Effector memory CD4-positive, alpha-beta T cell (primary cell): ENCODE results near the gene GJA3.

ENCODE experiments used
- DNase-seq, 3 donors: peaks; one replicate each; pipeline ENCODE4 v3.0.0-alpha.2; 2020
- H3K27ac ChIP-seq: 2 replicates; pipeline ENCODE4 v1.7.0; 2013; ENCODE audit warnings: mild to moderate bottlenecking, low read length, moderate library complexity; ENCODE audit not compliant: insufficient read depth, poor library complexity, severe bottlenecking
- H3K27me3 ChIP-seq: replicated peaks from 2 replicates; pipeline ENCODE4 v1.7.0; 2013; ENCODE audit warnings: mild to moderate bottlenecking, low read length; ENCODE audit not compliant: insufficient read depth, control insufficient read depth, poor library complexity, severe bottlenecking
- H3K36me3 ChIP-seq: 2 replicates; pipeline ENCODE4 v1.7.0; 2013; ENCODE audit warnings: mild to moderate bottlenecking, low read length, moderate library complexity; ENCODE audit not compliant: control insufficient read depth, insufficient read depth
- H3K4me1 ChIP-seq: 2 replicates; pipeline ENCODE4 v1.7.0; 2013; ENCODE audit warnings: low read length, mild to moderate bottlenecking; ENCODE audit not compliant: control insufficient read depth, insufficient read depth, poor library complexity, severe bottlenecking
- H3K4me3 ChIP-seq: 2 replicates; pipeline ENCODE4 v1.7.0; 2013; ENCODE audit warnings: low read length, low read depth, mild to moderate bottlenecking; ENCODE audit not compliant: insufficient read depth, poor library complexity, severe bottlenecking
- H3K9me3 ChIP-seq: 2 replicates; pipeline ENCODE4 v1.7.0; 2013; ENCODE audit warnings: mild to moderate bottlenecking, low read length, moderate library complexity; ENCODE audit not compliant: control insufficient read depth

The GJA3 gene

GRCh38 chr13:20119960-20120359 is 40.9 kb downstream of the GJA3 start:
- no peak for DNase-seq
- Histone ChIP-seq H3K4me3 (peak overlapping the region; percentile 22), H3K27ac (peak overlapping the region; percentile 53), H3K36me3 (no peaks in the 10 kb centered on the region), H3K9me3 (no peaks in the 10 kb centered on the region), H3K27me3 (no peaks in the 10 kb centered on the region), H3K4me1 (peaks cover 5% of the 10 kb centered on the region)

GRCh38 chr13:20118268-20119140 is 42.3 kb downstream of the GJA3 start:
- Histone ChIP-seq H3K4me1 (peaks cover 5% of the 10 kb centered on the region), H3K27ac (peak overlapping the region; percentile 53), H3K36me3 (no peaks in the 10 kb centered on the region), H3K4me3 (peak overlapping the region; percentile 76), H3K9me3 (no peaks in the 10 kb centered on the region), H3K27me3 (no peaks in the 10 kb centered on the region)
- peak in 1 of 3 donors; percentile 34 for DNase-seq

GRCh38 chr13:20116213-20116612 is 44.6 kb downstream of the GJA3 start:
- no peak for DNase-seq
- no peaks in the 10 kb centered on the region for H3K36me3 ChIP-seq
- H3K27me3 ChIP-seq: no peaks in the 10 kb centered on the region
- no peak overlapping the region for H3K27ac ChIP-seq
- no peak overlapping the region for H3K4me3 ChIP-seq
- no peaks in the 10 kb centered on the region for H3K9me3 ChIP-seq
- H3K4me1 ChIP-seq: peaks cover 5% of the 10 kb centered on the region

- no peaks in the 10 kb centered on the region for H3K36me3 ChIP-seq
- no peaks in the 10 kb centered on the region for H3K9me3 ChIP-seq
- no peak for DNase-seq
- no peaks in the 10 kb centered on the region for H3K4me1 ChIP-seq
- H3K4me3 ChIP-seq: no peak overlapping the region
- no peak overlapping the region for H3K27ac ChIP-seq
- H3K27me3 ChIP-seq: no peaks in the 10 kb centered on the region
Measured at GRCh38 chr13:20114066-20114610, 46.7 kb downstream of the GJA3 start.

DNA sequence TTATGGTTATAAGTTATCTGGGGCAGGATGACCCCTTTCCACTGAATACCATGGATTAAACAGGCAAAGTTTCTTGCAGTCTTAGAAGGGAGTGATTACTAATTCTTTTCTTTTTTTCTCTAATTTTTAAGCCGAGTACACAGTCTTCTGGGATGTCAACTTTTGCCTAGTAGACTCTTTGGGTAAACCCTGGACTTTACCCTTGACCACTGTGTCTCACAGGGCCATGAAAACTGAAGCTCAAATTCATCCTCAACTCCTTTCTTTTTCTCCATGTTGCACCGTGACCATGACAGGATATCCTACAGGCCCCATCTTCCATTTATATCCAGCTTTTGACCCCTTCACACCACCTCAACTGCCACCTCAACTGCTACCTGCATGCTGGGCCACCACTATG is 51.8 kb downstream of the GJA3 start:
- Histone ChIP-seq H3K27me3 (no peaks in the 10 kb centered on the region), H3K36me3 (no peaks in the 10 kb centered on the region), H3K4me1 (no peaks in the 10 kb centered on the region), H3K4me3 (no peak overlapping the region), H3K27ac (no peak overlapping the region), H3K9me3 (no peaks in the 10 kb centered on the region)
- DNase-seq: no peak

- H3K27me3 ChIP-seq: no peaks in the 10 kb centered on the region
Measured at GRCh38 chr13:20106742-20107141, 54.1 kb downstream of the GJA3 start.

DNA sequence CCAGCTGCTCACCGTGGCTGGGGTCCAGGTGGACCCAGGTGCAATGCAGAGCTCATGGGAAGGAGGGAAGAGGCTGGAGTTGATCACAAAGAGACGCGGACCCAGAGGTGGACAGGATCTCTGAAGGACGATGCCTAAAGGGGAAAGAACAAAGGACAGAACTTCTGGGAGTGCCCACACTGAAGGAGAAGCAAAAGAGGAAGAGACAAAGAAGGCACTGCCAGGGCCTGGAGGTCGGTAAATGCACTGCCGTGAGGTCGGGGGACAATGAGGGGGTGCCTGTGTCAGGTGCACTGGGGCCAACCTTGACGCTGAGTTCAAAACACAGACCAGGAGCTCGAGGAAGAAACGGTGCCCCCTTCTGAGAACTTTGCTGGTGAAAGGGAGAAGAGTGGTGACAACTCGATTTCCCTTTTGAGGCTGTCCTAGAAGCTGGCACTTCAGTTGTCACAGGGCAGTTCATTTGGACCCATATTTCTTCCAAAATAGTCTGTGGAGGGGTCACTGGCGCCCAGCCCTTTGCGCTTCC is 55.6 kb downstream of the GJA3 start:
- Histone ChIP-seq H3K27me3 (no peaks in the 10 kb centered on the region), H3K4me1 (no peaks in the 10 kb centered on the region)

More at GRCh38 chr13:20106742-20107141, 54.1 kb downstream of the GJA3 start:
- H3K4me1 ChIP-seq: no peaks in the 10 kb centered on the region
- no peaks in the 10 kb centered on the region for H3K36me3 ChIP-seq
- no peak overlapping the region for H3K27ac ChIP-seq
- no peaks in the 10 kb centered on the region for H3K9me3 ChIP-seq
- no peak overlapping the region for H3K4me3 ChIP-seq
- no peak for DNase-seq

DNA sequence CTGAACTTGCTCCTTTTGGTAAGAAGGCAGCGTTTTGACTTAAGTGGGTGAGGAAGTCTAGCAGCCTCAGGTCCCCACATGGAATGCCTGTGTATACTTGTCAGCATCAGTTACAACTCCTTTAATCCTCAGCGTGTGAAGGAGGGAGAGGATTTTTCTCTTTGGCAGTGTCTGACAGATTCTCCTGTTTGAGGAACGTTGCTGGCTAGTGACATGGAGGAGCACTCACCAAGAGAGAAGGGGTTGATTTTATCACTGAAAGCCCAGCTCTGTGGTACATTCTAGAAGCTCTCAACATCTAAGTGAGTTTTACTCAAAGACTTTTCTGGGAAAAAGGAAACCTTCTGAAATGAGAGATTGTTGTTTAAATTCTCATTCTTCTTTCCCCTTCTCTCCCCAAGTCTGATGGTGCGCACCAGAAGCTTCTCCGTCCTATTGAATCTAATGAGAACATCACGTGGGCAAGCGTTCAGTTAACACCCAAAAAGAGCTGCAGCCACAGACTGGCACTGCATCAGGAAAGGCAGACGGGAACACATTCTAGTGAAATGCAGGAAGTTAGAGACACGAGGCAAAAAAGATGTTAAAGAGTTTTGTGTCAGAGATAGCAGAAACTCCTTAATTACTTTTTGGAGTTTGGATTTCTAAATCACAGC is 58.2 kb downstream of the GJA3 start:
- DNase-seq: no peak
- H3K27ac ChIP-seq: no peak overlapping the region
- H3K36me3 ChIP-seq: no peaks in the 10 kb centered on the region
- H3K27me3 ChIP-seq: peaks cover 3% of the 10 kb centered on the region
- no peaks in the 10 kb centered on the region for H3K9me3 ChIP-seq
- H3K4me1 ChIP-seq: no peaks in the 10 kb centered on the region
- H3K4me3 ChIP-seq: no peak overlapping the region

More for the DNA sequence above, 55.6 kb downstream of the GJA3 start:
- DNase-seq: no peak
- no peaks in the 10 kb centered on the region for H3K9me3 ChIP-seq
- H3K27ac ChIP-seq: no peak overlapping the region
- no peaks in the 10 kb centered on the region for H3K36me3 ChIP-seq
- no peak overlapping the region for H3K4me3 ChIP-seq

DNA sequence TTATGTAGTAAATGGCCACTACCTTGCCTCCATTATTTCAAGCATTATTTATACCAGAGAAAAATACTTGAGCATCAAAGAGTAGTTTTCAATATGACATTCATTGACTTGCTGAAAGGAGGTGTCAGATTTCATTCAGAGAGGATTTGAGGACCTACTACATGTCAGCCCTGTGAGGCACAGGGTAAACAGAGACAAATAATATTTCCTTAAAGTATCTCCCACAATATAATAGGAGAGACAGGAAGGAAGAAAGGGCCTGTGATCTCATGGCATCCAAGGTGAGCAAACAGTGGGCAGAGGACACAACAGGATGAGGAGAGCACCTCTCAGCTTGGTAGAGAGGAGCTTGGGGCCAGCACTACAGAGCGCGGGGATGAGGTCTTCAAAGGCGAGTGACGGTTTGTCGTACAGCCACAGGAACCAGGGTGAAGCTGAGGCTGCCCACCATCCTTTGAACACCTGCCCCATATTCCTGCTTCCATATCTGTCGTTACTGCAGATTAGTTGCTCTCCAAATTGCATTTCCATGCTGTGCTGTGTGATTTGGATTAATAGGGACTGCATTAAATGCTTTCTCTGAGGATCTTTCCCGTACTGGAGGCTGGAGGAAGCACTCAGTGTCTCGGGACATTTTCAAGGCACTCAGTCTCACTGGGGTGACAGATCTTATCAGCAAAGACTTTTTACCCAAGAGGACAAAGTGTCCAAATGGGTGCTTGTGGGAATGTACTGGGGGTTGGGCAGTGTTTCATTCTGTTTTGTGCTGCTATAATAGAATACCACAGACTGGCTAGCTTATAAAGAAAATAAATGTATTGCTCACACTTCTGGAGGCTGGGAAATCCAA is 59.2 kb downstream of the GJA3 start:
- Histone ChIP-seq H3K27me3 (peaks cover 3% of the 10 kb centered on the region), H3K36me3 (no peaks in the 10 kb centered on the region), H3K27ac (no peak overlapping the region), H3K4me3 (no peak overlapping the region), H3K4me1 (no peaks in the 10 kb centered on the region), H3K9me3 (no peaks in the 10 kb centered on the region)
- DNase-seq: no peak
